Epithelial cell of alveolus of lung (primary cell): Measurements from ENCODE around the gene VIM. TPM values are rescaled to one million over a fixed set of nuclear protein-coding genes. Genes with fewer than 3 reads are reported as not detected.

Source experiments
- total RNA-seq: library from RNA; depleted of rRNA; stranded (reverse); fragments of >200 nt; gene quantifications from 2 replicates; pipeline ENCODE4 v1.2.1, GENCODE V29; 2015

VIM gene
- 4,573 and 5,309 TPM in 2 replicates for total RNA-seq

DNA sequence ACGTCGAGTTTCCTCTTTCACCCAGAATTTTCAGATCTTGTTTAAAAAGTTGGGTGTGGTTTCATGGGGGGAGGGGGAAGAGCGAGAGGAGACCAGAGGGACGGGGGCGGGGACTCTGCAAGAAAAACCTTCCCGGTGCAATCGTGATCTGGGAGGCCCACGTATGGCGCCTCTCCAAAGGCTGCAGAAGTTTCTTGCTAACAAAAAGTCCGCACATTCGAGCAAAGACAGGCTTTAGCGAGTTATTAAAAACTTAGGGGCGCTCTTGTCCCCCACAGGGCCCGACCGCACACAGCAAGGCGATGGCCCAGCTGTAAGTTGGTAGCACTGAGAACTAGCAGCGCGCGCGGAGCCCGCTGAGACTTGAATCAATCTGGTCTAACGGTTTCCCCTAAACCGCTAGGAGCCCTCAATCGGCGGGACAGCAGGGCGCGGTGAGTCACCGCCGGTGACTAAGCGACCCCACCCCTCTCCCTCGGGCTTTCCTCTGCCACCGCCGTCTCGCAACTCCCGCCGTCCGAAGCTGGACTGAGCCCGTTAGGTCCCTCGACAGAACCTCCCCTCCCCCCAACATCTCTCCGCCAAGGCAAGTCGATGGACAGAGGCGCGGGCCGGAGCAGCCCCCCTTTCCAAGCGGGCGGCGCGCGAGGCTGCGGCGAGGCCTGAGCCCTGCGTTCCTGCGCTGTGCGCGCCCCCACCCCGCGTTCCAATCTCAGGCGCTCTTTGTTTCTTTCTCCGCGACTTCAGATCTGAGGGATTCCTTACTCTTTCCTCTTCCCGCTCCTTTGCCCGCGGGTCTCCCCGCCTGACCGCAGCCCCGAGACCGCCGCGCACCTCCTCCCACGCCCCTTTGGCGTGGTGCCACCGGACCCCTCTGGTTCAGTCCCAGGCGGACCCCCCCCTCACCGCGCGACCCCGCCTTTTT is at the start of gene VIM:
Gene VIM (plus strand): TSS at position 151 of the 925 bp plus-strand sequence. CDS start 1,182 bp downstream, outside the sequence.

DNA sequence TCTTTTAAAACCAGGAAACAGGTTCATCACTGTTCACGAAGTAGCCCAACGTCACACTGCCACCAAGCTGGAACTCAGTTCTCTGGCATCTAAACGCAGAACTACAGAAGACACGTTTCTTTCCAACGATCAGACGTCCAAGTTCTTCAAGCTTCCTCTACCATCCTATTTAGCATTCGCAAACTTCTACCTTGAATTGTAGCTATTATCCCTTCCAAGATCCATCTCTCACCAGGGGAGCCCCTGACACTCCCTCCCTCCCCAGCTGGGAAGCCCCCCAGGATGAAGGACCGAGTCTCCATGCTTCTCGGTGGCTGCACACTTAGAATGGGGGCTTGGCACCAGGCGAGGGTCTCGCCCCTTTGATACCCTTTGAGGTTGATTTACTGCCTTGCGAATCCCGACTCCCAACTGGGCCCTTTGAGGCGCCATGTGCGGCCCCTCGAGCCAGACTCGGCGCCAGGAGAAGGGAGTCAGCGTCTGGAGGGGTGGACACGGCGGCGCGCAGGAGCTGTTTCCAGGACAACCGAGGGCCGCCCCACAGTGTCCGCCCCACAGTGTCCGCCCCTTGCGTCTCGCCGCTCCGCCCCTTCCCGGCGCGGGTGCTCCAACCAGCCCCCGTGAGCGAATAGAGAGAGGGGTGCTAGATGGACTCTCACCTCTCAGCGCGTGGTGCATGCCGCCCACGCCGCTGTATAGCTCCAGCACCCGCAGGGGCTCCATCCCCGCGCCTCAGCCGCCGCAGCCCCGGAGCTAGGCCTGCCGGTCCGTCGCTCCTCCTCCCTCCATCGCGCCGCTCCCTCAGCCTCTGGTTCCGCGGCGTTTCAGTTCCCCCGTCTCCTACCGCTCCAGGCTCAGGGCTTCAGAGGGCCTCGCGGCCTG is 26.9 kb upstream of the VIM start, which contains the start of gene TRDMT1:
Gene TRDMT1 (minus strand): TSS at position 761 of the 882 bp plus-strand sequence. CDS start 38 bp downstream, at position 723.

Other genes with a start within 250 kb of the VIM start
- gene CUBN, start 98.4 kb upstream of the VIM start, total RNA-seq = 0.13 and 0.16 TPM in 2 replicates
- 3.4 and 5.7 TPM in 2 replicates for gene TRDMT1, start 26.6 kb upstream of the VIM start, total RNA-seq
- under 0.01 and 0.88 TPM in 2 replicates for gene ST8SIA6, start 226.4 kb downstream of the VIM start, total RNA-seq